Measurements from ENCODE around the gene ELF3.

GRCh38 chr1:202016022-202016810 lies 5.8 kb downstream of the ELF3 start:
- TF ChIP-seq EZH2 (IDR thresholded peaks at IDR 0.05), result no peak
- TF ChIP-seq POLR2AphosphoS5 (IDR thresholded peaks at IDR 0.05; ENCODE audit: borderline replicate concordance, low read depth, low read length), result no peak
- no peak for TF ChIP-seq FOXP2 (optimal IDR thresholded peaks at IDR 0.05; ENCODE audit: control extremely low read depth, extremely low read length, insufficient read depth)

All from SK-N-MC (cell line).